CD4-positive, alpha-beta T cell treated with Interleukin-4 for 1 hour (primary cell): ENCODE data around the gene GALNT1.
A peak's percentile ranks its signal among the peaks of the same experiment; 100 is the strongest.

Experiments used
- DNase-seq, 2 donors: peaks; one replicate each; pipeline ENCODE4 v3.0.0-alpha.2; 2020 to 2022

GALNT1 gene

DNA sequence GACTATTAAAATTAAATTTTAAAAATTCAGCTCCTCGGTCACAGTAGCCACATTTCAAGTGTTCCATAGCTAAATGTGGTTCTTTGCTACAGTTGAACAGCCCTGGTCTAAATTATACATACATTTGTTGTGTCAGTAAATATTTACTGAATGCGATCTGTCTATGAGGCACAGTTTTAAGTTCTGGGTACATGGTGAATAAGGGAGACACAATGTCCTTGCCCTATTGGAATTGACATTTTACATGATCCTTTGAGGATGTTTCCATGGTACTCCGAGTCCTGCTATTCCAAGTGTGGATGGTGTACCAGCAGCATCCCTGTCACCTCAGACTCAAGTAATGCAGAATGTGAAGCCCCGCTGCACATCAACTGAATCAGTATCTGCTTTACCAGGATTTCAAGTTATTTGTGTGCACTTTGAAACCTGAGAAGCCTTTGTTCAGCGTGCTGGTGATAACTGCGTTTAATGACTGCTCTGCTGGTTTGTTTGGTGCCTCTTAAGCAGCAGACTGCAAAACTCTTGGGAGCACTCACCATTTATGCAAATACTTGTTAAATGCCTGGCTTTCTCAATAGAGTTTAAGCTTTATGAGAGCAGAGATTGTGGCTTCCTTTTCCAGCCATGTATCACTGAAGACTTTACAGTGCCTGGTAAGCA lies 1.5 kb downstream of the GALNT1 start:
- no peak for DNase-seq

GRCh38 chr18:35584735-35585134 lies 3.2 kb downstream of the GALNT1 start:
- no peak for DNase-seq

- DNase-seq, result no peak
These were observed 4.1 kb downstream of the GALNT1 start for GRCh38 chr18:35585608-35586007.

GRCh38 chr18:35588122-35588521 lies 6.6 kb downstream of the GALNT1 start:
- DNase-seq, result no peak

- peak; percentile 41 to 52 for DNase-seq
These were observed 7.5 kb downstream of the GALNT1 start for GRCh38 chr18:35588995-35589394.

- DNase-seq, result no peak
These were observed 8.0 kb downstream of the GALNT1 start for GRCh38 chr18:35589546-35589945.

DNA sequence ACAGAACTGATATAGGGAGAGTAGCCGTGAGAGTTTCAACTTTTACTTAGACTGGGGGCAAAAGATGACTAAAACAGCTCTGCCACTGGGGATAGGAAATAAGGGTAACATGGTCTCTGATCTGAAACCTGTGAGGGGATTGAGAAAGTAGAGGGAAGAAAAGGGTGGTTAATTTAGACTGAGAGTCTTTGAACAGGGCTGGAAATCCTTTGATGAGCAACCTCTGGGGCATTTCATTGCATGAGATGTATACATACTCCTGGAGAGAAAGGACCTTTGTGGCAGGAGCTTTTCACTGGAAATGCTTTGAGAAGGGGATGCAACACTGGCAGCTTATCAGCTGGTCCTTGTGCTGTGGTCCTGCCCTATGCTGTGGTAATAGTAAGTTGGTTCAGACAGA lies 9.4 kb downstream of the GALNT1 start:
- DNase-seq, result no peak

DNA sequence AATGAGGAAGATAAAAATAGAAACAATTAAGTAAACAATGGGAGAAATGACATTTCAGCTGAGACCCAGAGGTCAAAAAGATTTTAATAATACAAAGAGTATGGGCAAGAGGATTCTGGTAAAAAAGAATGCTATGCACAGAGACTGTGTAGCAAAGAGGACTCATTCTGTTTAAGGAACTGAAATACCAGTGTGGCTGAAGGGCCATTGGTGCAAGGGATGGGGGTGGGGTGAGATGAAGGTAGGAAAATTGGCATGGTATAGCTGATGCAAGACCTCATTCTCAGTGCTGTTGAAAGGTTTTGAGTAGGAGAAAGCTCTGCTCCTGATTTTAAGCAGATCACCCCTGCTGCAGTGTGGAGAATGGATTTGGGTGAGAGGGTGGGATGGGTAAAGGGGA lies 10.8 kb downstream of the GALNT1 start:
- DNase-seq, result peak in 1 of 2 donors; percentile 36

- DNase-seq, result no peak
These were observed 12.3 kb downstream of the GALNT1 start for GRCh38 chr18:35593859-35594258.

- DNase-seq, result no peak
These were observed 16.2 kb downstream of the GALNT1 start for GRCh38 chr18:35597758-35598157.

- no peak for DNase-seq
These were observed 20.8 kb downstream of the GALNT1 start for GRCh38 chr18:35602193-35602820.

DNA sequence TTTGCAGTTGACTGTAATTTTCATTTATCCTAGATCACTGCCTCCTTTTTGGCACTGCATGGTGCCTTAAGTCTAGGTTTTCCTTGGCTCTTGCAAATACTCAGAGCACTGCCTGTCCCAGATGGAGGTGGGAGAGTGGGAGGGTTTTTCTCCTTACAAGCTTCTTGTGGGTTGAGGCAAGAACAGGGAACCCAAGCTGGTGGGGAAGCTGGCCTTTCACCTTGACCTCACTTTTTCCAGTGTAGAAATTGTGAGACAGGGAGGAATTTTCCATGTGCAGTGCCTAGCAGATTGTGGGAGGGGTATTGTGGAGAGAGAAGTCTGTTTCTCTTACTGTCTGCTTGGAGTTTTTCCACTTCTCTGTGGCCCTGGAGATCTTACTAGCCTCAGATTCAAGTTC lies 21.5 kb downstream of the GALNT1 start:
- no peak for DNase-seq

GRCh38 chr18:35603528-35603927 lies 22.0 kb downstream of the GALNT1 start:
- no peak for DNase-seq

DNA sequence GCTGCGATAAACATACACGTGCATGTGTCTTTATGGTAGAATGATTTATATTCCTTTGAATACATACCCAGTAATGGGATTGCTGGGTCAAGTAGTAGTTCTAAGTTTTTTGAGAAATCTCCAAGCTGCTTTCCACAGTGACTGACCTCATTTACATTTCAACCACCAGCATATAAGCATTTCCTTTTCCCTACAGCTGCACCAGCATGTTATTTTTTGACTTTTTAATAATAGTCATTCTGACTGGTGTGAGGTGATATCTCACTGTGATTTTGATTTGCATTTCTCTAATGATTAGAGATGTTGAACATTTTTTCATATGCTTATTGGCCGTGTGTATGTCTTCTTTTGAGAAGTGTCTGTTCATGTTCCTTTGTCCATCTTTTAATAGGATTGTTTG lies 22.8 kb downstream of the GALNT1 start:
- DNase-seq, result no peak

- DNase-seq, result no peak
These were observed 24.3 kb downstream of the GALNT1 start for GRCh38 chr18:35605686-35606417.

DNA sequence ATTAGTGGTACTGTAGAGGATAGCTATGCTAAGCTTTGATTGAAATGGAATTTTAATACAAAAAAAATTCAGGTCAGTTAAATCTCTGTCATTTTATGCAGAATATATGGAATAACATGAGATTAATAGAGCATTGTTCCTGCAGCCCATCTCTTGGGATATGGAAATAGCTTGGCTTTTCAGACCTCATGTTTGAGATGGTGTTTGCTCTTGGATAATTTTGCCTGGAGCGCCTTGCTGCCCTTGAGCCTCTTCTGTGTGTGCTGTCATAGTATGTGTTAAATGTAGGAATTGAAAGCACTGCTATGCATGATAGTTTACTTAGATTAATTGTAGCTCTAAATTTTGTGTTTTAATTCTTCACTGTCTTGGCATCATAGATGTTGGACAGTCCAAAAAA lies 27.7 kb downstream of the GALNT1 start:
- DNase-seq, result no peak

DNA sequence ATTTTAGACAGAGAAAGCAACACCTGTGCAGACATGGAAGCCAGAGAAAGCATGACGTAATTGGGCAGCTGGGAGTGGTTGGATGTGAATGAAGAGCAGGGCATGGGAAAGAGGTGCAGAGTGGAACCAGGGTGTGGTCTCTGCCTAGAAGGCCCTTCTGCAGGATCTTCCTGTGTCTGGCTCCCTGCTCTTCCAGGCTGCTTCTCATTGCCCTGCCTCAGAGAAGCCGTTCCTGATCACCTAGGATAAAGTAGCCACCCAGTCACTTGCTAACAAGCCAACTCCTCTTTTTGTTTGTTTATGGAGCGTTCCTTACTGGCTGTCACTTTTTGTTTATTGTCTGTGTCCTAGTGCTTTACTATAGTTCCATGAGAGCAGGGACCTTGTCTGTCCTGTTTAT lies 28.5 kb downstream of the GALNT1 start:
- DNase-seq, result no peak

GRCh38 chr18:35610724-35611123 lies 29.2 kb downstream of the GALNT1 start:
- no peak for DNase-seq

GRCh38 chr18:35611518-35611917 lies 30.0 kb downstream of the GALNT1 start:
- no peak for DNase-seq

DNA sequence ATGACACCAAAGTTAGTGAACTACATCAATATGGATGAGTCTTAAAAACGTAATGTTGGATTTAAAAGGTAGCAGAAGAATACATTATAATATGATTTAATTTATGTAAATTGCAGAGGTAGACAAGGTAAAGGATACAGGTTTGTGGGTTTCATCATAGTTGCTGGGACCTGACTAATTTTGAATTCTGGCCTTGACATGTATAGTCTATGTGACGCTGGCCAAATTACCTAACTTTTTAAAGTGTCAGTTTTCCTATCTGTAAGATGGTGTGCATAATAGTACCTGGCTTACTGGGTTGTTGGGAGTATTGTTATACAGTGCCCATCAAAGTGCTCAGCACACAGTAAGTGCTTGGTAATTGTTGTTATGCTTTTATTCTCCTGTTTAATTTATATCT lies 34.5 kb downstream of the GALNT1 start:
- DNase-seq, result no peak

DNA sequence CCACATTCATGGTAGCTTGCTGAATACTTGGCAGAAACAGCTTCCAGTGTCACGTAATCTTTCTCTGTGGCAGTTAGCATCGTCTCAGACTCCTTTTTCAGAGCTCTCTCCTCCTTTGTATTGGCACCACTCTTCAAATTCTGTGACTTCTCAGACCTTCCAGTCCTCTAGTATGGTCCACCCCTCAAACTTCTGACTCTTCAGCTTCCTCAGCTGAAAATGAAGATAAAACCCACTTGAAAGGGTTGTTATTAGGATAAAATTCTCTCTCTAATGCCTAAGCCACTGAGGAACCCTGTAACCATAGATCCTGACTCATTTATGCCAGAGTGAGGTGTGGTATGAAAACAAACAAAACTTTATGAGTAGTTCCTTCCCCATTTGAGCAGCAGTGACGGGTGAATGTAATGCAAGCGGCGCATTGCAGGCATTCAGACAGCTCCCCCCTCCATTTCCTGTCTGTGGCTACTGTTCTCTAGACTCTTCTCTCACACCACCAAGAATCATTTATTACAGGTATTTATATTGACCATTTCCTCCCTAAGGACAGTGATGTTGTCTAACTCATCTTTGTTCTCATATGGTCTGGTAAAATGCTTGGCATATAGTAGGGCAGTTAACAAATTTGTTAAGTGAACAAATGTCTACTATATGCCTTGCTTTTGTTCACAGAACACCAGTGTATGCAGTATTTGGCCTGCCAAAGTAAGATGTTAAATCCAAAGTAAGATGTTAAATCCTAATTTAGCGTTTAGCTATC lies 35.3 kb downstream of the GALNT1 start:
- DNase-seq, result peak; percentile 65 to 80

DNA sequence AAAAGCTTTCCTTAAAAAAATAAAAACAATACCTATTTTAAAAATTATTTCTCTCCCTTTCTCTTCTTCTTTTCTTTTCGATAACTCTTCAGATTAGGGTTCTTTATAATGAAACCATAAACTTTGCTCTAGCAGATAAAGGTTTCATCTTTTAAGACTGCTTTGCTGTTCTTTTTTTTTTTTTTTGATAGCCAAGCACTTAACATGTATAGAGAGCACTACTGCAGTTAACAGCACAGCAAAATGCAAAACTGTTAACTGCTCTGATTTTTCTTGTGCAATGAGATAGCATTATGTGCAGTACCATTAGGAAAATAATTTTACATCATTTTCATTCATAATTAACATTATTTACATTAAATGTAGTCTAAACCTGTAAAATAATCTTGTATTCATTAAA lies 36.3 kb downstream of the GALNT1 start:
- DNase-seq, result no peak

GRCh38 chr18:35618289-35618688 lies 36.7 kb downstream of the GALNT1 start:
- no peak for DNase-seq

DNA sequence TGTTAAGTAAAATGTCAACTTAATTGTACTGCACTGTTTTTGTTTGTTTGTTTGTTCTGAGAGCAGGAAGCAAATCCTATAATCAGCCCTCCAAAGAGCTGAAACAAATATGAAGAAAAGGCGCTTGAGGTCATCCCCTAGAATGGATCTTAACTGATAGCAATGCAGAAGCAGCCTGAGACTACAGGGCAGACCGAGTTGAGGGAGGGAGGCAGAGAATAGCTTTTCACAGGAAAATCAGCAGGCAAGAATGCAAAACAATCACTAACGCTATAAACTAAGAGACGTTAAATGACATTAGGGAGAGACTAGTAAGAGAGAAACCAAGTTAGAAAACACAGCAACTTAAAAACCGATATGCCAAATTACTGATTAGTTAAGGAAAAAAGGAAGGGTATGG lies 37.2 kb downstream of the GALNT1 start:
- no peak for DNase-seq
